Jurkat, Clone E6-1 (cell line): ENCODE results near the gene OR6Q1. TPM values are rescaled to one million over a fixed set of nuclear protein-coding genes. Genes with fewer than 3 reads are reported as not detected.
"Not testable (repeated sequence)": the region's sequence is repeated elsewhere in the genome, so short reads cannot be mapped to it uniquely, and the experiment has no call there.

Source experiments
- DNase-seq: peaks from one replicate; pipeline ENCODE4 v3.0.0-alpha.2; 2011; ENCODE audit warnings: low read depth, low spot score
- H3K4me3 ChIP-seq: 2 replicates; pipeline ENCODE4 v1.5.1; 2011; ENCODE audit warnings: mild to moderate bottlenecking, low read length, control low read depth, moderate library complexity
- polyA plus RNA-seq: library from polyadenylated mRNA; unstranded; fragments of >200 nt; gene quantifications from one replicate; pipeline ENCODE4 v1.2.1, GENCODE V29; 2012; ENCODE audit warnings: missing spikeins; ENCODE audit not compliant: insufficient read length, insufficient read depth

Gene OR6Q1, protein sequence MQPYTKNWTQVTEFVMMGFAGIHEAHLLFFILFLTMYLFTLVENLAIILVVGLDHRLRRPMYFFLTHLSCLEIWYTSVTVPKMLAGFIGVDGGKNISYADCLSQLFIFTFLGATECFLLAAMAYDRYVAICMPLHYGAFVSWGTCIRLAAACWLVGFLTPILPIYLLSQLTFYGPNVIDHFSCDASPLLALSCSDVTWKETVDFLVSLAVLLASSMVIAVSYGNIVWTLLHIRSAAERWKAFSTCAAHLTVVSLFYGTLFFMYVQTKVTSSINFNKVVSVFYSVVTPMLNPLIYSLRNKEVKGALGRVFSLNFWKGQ
- polyA plus RNA-seq, result not detected

DNA sequence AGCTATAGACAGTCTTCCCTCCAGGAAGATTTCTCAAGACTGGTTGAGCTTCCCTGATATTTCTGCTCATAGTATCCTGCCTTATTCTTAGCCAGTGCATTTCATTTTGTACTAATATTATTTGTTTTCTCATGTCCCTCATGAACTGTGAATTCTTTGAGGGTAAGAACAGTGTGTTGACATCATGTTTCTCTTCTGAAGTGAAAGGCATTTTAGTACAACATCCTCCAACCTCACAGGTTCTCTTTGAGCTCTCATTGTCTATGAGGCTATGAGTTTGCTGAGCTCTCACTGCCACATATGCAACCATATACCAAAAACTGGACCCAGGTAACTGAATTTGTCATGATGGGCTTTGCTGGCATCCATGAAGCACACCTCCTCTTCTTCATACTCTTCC, at the start of gene OR6Q1:
Gene OR6Q1, plus strand, starts transcription at position 301 of the 400 bp plus-strand sequence. Its CDS starts 0 bp downstream, at position 301.
- H3K4me3 ChIP-seq, result no peak within 1 kb of the TSS
- DNase-seq, result no peak

DNA sequence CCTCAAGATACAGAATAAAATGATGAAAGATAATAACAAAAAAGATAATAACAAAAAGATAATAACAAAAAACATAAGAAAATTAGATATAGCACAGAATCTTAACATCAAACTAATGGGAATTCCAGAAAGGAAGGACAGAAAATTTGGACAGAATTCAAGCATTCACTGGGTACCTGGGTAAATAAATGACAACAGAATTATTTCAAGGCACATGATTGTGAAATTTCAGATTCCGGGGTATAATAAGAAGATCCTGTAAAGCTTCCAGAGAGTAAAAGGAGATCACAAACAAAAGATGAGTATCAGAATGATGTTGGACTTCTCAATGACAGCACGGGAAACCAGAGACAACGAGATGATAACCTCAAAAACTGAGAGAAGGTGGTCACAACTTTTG, 49.2 kb upstream of the OR6Q1 start:
- no peak for DNase-seq
- H3K4me3 ChIP-seq, result no peak overlapping the region

DNA sequence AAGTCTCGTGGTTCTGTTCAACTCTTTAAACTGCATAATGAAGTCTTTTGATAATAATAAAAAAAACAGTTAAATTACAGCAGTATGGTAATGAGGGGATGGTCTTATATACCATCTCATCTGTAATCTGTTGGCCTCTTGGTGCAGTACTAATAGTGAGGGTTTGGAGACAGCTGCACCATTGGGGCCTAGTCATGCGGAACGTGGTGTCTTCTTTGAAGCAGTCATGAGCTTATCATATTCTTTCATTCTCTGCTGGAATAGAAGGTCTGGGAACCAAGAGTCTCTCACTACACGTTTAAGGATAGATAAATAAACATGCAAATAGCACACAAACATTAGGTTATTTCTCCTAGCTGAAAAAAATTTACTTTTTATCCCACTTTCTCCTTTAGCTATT, 48.0 kb upstream of the OR6Q1 start:
- H3K4me3 ChIP-seq, result no peak overlapping the region
- DNase-seq, result no peak

DNA sequence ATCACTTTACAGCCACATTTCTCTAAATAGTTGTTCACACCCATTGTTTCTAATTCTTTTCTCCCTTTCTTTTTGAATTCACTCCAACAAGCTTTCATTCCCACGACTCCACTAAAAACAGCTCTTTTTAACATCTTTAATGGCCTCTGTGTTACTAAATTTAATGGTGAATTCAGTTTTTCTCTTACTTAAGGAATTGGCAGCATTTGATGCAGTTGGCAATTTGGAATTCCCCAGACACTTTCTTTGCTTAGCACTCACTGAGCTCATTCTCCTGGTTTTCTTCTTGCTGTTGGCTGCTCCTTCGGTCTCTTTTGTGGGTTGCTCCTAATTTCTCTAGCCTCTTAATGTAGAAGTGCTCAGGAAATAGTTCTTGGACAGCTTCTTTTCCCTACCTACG, 47.6 kb upstream of the OR6Q1 start:
- H3K4me3 ChIP-seq, result no peak overlapping the region
- no peak for DNase-seq

DNA sequence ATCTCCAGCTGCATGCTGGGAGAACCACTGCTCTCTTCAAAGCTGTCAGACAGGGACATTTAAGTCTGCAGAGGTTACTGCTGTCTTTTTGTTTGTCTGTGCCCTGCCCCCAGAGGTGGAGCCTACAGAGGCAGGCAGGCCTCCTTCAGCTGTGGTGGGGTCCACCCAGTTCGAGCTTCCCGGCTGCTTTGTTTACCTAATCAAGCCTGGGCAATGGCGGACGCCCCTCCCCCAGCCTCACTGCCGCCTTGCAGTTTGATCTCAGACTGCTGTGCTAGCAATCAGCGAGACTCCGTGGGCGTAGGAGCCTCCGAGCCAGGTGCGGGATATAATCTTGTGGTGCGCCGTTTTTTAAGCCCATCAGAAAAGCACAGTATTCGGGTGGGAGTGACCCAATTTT, 31.2 kb upstream of the OR6Q1 start:
- H3K4me3 ChIP-seq, DNase-seq: not testable (repeated sequence)

DNA sequence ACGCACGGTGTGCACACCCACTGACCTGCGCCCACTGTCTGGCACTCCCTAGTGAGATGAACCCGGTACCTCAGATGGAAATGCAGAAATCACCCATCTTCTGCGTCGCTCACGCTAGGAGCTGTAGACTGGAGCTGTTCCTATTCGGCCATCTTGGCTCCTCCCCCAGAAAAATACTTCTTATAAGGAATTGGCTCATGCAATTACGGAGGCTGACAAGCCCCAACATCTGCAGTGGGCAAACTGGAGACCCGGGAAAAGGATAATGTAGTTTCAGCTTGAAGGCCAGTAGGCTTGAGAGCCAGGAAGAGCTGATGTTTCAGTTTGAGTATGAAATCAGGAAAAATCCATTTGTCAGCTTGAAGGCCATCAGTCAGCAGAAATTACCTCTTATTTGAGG, 30.7 kb upstream of the OR6Q1 start:
- not testable (repeated sequence) for H3K4me3 ChIP-seq, DNase-seq

DNA sequence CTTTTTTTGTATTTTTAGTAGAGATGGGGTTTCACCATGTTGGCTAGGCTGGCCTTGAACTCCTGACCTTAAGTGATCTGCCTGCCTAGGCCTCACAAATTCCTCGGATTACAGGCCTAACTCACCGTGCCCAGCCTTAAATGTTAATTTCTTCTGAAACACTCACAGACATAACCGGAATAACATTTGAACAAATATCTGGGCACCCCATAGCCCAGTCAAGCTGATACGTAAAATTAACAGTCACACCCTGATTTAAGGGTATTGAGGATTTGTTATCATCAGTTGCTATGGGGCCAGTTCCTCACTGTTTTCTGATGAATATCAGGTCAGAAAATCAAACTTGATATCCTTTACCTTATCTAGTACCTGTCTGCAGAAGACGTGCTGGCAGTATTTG, 30.1 kb upstream of the OR6Q1 start:
- DNase-seq, result no peak
- no peak overlapping the region for H3K4me3 ChIP-seq

DNA sequence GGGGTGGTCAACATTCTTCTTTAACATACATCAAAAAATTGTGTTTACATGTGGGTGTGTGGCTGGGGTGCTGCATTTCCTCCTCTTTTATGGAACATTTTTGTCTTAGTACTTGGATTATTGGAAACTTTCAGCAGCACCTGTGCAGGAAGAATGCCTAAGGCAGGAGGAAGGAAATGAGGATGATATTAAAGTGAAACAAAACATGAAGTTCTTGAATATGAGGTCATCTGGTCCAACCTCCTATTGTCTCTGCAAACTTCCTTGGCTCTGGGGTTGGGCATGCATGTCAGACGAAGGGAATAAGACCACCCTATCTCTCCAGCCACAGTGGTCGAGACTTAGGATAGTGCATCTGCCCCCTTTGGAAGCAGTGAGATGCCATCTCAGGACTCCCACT, 27.7 kb upstream of the OR6Q1 start:
- H3K4me3 ChIP-seq, result no peak overlapping the region
- DNase-seq, result no peak

DNA sequence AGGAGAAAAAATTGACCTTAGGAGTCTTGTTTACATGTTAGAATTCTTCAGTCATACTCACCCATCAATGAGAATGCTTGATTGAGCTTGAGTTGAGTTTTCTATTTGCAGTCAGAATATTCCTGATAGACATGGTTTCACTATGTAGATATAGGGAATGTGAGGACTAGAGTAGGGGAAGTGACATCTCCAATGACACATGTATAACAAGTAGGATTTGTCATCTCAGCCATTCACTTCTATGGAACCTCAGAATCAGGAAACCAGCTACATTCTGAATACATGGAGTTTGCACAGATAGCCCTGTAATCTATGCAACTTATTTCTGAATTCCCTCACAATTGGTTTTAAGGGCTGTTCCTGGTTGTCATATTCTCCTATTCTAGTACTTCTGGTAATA, 27.2 kb upstream of the OR6Q1 start:
- H3K4me3 ChIP-seq, result no peak overlapping the region

DNA sequence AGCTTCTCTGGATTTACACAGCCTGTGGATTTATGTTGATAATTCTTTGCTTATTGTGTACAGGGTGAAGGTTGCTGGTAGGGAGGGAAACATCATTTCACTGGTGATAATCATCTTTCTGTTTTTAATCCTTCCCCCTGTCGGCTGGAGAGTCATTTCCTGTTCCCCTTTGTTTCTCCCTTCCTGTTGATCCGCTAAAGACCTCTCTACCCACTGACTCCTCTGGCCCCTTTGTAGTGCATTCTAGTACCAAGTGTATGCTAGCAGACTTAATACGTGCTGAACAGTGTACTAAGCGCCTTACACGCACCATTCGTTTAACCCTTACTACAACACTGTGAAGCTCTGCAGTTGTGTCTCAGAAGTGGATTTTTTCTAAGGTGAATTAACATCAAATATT, 26.1 kb upstream of the OR6Q1 start:
- no peak overlapping the region for H3K4me3 ChIP-seq
- DNase-seq, result no peak

More for the DNA sequence above, 27.2 kb upstream of the OR6Q1 start:
- DNase-seq, result no peak

DNA sequence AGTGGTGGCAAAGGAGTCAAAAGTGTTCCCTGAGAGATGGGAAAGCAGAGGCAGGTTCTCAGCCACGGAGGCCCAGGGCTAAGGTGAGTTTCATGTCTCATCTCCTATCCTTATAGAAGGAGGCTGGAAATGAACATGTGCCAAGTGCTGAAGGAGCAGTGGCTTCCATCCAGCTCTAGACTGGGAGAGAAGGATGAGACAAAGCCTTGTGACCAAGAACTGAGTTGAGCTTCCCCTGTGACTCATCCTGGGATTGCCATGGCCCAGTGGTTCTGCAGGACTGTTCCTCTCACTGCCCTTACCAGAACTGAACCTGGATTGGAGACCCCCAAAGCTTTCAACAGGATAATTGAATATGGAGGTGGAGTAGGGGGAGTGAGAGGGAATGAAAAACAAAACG, 23.8 kb upstream of the OR6Q1 start:
- no peak for DNase-seq
- no peak overlapping the region for H3K4me3 ChIP-seq

DNA sequence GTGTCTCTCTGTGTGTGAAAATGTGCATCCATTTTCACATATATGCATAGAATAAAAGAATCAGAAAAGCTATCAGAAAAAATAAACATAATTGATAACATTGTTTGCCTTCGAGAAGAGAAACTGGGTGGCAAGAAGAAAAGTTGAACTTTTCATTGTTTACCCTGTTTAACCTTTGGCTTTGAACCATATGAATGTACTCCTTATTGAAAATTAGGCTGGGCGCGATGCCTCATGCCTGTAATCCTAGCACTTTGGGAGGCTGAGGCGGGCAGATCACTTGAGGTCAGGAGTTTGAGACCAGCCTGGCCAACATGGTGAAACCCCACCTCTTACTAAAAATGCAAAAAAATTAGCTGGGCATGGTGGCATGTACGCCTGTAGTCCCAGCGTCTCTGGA, 19.0 kb upstream of the OR6Q1 start:
- H3K4me3 ChIP-seq, result no peak overlapping the region
- no peak for DNase-seq

DNA sequence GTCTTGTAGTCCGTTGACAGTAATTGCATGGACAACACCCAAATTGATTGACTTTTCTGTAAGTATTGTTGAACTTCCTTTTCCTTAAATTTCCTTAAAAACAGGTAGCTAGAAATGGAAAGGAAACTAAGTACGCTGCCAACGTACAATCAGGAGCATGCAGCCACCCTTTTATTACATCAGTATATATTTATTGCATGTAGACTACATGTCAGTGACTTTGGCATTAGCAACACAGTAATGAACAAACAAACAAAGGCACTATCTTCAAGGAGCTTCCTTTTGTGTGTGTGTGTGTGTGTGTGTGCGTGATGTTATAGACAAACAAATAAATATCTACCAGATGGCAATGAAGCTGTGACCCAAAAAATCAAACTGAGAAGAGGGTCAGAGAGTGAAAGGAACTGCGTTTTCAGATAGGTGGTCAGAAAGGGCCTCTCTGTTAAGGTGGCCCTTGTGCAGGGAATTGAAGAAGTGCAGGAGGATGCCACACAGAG, 7.3 kb upstream of the OR6Q1 start, which contains the start of gene OR9Q1:
Gene OR9Q1, plus strand, starts transcription at position 447 of the 497 bp plus-strand sequence. CDS start 155,564 bp downstream, outside the sequence.
- H3K4me3 ChIP-seq, result no peak within 1 kb of the TSS
- DNase-seq, result no peak

DNA sequence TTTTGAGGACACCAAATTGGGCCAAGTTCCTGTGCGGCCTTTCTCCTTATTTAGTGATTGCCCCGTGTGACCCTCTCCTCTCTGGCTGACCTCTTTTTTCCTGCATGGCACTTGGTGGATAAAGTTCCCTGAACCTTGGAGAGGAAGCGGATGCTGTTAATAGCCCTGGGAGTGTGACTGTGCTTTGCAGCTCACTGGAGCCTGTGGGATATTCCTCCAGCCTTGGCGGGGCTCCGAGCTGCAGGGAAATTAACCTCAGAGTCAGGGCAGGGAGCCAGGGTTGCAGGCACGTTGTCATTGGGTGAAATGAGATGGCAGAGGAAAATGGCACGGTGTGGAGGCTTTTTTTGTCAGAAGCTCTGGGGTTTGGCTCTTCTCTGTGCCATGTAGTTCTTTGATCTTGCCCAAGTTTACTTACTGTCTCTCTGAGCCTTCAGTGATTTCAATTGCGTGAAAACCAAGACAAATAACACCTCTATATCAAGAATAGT, 6.1 kb upstream of the OR6Q1 start:
- DNase-seq, result no peak
- no peak overlapping the region for H3K4me3 ChIP-seq

DNA sequence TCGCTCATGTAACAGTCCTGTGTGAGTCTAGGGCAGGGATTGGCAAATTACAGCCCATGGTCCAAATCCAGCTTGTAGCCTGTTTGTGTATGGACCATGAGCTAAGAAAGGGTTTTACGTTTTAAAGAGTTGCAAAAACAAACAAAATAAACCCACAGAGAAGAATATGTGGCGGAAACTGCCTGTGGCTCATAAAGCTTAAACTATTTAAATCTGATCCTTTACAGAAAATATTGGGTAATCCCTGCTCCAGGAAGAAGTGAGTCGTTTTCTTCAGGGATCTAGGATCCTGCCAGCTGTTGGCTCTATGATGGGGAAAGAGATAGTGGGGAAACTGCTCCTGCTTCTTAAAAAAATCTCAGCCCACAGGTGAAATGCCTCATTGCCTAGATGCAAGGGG, 3.4 kb upstream of the OR6Q1 start:
- no peak overlapping the region for H3K4me3 ChIP-seq
- DNase-seq, result no peak

DNA sequence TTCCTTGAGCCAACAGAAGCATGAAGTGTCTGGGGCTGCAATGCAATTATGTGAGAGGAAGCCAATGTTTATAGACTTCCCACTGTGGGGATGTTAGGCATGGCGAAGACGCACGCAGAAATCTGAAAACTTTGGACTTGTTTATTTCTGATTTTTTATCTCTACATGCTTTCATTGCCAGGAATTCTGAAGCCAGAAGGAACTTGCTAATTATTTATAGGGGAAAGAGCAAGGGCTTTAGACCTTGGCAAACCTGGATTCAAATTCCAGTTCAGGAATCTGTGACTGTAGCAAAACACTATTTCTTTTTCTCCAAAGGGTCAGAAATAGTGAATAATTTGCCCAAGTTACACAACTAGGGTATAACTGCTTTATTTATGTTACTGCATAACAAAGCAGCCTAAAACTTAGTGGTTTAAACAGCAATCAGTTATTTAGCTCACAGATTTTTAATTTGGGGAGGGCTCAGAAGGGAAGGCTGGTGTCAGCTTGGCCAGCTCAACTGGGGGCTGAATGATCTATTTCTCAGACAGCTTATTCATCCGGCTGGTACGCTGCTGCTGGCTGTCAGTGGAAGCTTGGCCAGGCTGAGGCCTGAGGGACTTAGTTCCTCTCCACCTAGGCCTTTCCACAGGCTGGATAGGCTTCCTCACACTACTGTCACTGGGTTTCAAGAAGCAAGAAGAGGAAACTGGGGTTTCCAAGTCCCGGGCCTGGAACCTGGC, 1.9 kb upstream of the OR6Q1 start:
- no peak overlapping the region for H3K4me3 ChIP-seq
- no peak for DNase-seq

DNA sequence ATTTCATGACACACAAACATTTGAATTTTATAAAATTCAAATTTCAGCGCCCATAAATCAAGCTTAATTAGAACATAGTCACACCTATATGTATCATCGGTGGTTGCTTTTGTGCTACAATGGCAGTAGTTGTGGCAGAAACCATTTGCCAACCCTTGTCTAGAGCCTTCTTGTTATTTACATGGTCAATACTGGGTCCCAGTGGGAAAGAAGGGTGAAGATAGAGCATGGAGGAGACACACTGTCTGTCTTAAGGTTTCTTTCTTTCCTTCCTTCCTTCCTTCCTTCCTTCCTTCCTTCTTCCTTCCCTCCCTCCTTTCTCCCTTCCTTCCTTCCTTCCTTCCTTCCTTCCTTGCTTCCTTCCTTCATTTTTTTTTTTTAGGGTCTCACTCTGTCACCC, 3.7 kb downstream of the OR6Q1 start:
- no peak overlapping the region for H3K4me3 ChIP-seq
- DNase-seq, result no peak

DNA sequence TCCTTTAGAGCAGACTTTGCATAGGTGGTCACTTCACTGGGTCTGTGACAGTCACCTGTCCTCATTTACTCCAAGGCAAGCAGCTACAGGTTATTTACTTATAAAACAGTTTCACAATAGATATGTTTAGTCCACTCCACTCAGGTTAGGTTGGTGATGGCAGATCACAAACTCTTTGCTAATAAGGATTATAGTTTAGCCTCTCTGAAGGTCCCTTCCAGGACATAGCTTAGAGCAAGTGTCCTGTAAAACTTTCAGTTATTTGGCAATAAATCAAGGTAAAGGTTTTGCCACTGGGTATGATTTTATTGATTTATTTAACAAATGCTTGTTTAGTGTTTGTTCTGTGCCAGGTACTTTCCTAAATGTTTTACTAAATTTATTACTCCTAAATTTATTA, 8.8 kb downstream of the OR6Q1 start:
- no peak for DNase-seq
- no peak overlapping the region for H3K4me3 ChIP-seq

DNA sequence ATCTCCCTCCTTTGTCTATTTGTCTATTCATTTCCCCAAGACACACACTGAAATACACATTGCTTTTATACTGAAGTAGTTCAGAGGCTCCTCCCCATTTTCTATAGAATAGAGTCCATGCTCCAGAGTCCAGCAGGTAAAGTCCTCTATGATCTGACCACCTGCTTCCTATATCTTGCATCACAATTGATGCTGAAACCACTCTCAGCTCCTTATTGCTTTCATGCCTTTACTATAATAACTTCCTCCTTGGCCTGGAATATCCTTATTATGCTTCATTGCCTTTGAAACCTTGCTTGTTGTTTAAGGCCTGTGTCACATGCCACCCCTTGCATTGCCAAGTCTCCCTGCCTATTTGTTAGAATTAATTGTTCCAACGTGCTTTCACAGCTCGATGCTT, 12.6 kb downstream of the OR6Q1 start:
- no peak for DNase-seq
- H3K4me3 ChIP-seq, result no peak overlapping the region

DNA sequence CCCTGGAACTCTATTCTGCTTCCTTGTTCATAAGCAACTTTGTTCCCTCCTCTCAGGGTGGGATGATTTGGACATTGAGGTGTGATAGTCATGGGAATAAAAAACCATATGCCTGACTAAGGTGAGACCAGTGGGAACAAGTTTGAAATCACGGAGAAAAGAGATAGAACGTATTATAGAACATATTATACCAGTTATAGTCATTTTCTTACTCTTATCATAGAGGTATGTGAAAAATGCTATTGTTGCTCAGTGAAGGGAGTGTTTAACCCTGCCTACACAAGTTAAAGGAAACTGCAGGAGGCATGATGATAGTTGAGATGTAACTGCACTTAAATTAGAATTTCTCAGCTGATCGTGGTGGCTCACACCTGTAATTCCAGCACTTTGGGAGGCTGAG, 15.5 kb downstream of the OR6Q1 start:
- no peak overlapping the region for H3K4me3 ChIP-seq
- DNase-seq, result no peak
